ENCODE data around the gene EXT2. TPM values are rescaled to one million over a fixed set of nuclear protein-coding genes. Genes with fewer than 3 reads are reported as not detected.

EXT2 gene
- total RNA-seq, 6 experiments from 2014 or later = 105 to 130 (median 118) TPM

GRCh38 chr11:44083906-44084305 is 11.6 kb upstream of the EXT2 start:
- Mint-ChIP-seq H3K9me3 (peaks cover 6% of the 10 kb centered on the region; the same call in 1 of the 2 replicates), H3K4me3 (no peak overlapping the region), H3K36me3 (ENCODE audit: low read depth) (peaks cover 5% of the 10 kb centered on the region; the same call in 1 of the 2 replicates), H3K4me1 (ENCODE audit: low read depth) (no peaks in the 10 kb centered on the region), H3K27me3 (ENCODE audit: insufficient read depth) (peaks cover 6% of the 10 kb centered on the region), H3K27ac (no peak overlapping the region)
- TF ChIP-seq, protein P1, sequence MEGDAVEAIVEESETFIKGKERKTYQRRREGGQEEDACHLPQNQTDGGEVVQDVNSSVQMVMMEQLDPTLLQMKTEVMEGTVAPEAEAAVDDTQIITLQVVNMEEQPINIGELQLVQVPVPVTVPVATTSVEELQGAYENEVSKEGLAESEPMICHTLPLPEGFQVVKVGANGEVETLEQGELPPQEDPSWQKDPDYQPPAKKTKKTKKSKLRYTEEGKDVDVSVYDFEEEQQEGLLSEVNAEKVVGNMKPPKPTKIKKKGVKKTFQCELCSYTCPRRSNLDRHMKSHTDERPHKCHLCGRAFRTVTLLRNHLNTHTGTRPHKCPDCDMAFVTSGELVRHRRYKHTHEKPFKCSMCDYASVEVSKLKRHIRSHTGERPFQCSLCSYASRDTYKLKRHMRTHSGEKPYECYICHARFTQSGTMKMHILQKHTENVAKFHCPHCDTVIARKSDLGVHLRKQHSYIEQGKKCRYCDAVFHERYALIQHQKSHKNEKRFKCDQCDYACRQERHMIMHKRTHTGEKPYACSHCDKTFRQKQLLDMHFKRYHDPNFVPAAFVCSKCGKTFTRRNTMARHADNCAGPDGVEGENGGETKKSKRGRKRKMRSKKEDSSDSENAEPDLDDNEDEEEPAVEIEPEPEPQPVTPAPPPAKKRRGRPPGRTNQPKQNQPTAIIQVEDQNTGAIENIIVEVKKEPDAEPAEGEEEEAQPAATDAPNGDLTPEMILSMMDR (IDR thresholded peaks at IDR 0.05) = no peak
- no peak for DNase-seq

DNA sequence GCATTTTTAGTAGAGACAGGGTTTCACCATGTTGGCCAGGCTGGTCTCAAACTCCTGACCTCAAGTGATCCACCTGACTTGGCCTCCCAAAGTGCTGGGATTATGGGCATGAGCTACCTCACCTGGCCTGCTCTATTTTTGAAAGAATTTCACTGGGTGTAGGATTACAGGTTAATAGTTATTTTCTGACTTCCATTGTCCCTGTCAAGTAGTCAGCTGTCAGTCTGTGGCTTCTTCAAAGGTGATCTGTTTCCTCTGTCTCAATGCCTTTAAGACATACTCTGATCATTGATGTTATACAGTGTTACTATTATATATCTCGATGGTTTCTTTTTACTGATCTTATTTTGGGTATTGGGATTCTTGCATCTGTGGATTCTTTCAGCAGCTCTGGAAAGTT is 10.1 kb upstream of the EXT2 start:
- Mint-ChIP-seq H3K27me3 (ENCODE audit: insufficient read depth) (peaks cover 10% of the 10 kb centered on the region), H3K36me3 (ENCODE audit: low read depth) (peaks cover 5% of the 10 kb centered on the region; the same call in 1 of the 2 replicates), H3K27ac (no peak overlapping the region), H3K4me3 (no peak overlapping the region), H3K4me1 (ENCODE audit: low read depth) (no peaks in the 10 kb centered on the region), H3K9me3 (peaks cover 6% of the 10 kb centered on the region; the same call in 1 of the 2 replicates)
- DNase-seq = no peak
- TF ChIP-seq, protein P1 (IDR thresholded peaks at IDR 0.05) = no peak

- H3K9me3 Mint-ChIP-seq = peaks cover 6% of the 10 kb centered on the region; the same call in 1 of the 2 replicates
- no peak overlapping the region for H3K27ac Mint-ChIP-seq
- no peak overlapping the region for H3K4me3 Mint-ChIP-seq
- peaks cover 17% of the 10 kb centered on the region for H3K27me3 Mint-ChIP-seq (ENCODE audit: insufficient read depth)
- DNase-seq = no peak
- peaks cover 5% of the 10 kb centered on the region; the same call in 1 of the 2 replicates for H3K36me3 Mint-ChIP-seq (ENCODE audit: low read depth)
- H3K4me1 Mint-ChIP-seq (ENCODE audit: low read depth) = no peaks in the 10 kb centered on the region
- TF ChIP-seq, protein P1 (IDR thresholded peaks at IDR 0.05) = no peak
These were observed 7.1 kb upstream of the EXT2 start for GRCh38 chr11:44088377-44088776.

DNA sequence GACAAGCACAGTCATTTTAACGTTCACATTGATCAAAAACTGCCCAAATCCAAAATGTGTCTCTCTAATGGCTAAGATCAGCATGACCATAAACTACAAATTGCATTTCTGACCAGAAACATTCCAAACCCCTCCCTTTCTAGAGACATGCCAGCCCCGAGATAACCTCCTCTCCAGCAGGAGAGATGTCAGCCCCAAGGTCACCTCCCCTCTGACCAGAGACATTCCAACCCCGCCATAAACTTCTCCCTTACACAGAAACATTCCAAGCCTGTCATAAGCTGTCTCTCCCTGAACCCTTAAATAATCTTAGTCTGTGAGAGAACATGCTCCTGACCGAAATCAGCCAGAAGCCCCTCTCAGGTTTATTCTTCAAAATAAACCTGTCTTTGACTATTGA is 6.6 kb upstream of the EXT2 start:
- Mint-ChIP-seq H3K4me3 (no peak overlapping the region), H3K27ac (no peak overlapping the region), H3K4me1 (ENCODE audit: low read depth) (peaks cover under 1% of the 10 kb centered on the region; the same call in 1 of the 2 replicates), H3K36me3 (ENCODE audit: low read depth) (peaks cover 5% of the 10 kb centered on the region; the same call in 1 of the 2 replicates), H3K27me3 (ENCODE audit: insufficient read depth) (peaks cover 19% of the 10 kb centered on the region), H3K9me3 (peaks cover 6% of the 10 kb centered on the region; the same call in 1 of the 2 replicates)
- DNase-seq = no peak
- TF ChIP-seq, protein P1 (IDR thresholded peaks at IDR 0.05) = no peak

DNA sequence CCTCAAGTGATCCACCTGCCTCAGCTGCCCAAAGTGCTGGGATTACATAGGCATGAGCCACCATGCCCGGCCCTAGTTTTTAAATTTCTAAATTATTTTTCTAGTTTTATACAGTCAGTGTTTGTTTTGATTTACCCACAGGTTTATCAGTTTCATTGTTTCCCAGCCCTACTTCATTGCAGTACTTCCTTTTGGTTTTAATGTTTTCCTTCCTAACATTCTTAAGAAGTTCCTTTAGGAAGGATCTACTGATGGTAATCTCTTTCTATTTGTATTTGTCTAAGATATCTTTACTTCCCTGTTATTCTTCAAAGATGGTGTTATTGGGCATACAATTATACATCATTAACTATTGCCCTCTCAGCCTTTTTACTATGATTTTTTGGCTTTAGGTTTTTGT is 4.9 kb upstream of the EXT2 start:
- no peak for DNase-seq
- Mint-ChIP-seq H3K27me3 (ENCODE audit: insufficient read depth) (peaks cover 19% of the 10 kb centered on the region), H3K27ac (no peak overlapping the region), H3K4me1 (ENCODE audit: low read depth) (peaks cover 15% of the 10 kb centered on the region), H3K36me3 (ENCODE audit: low read depth) (peaks cover 2% of the 10 kb centered on the region; the same call in 1 of the 2 replicates), H3K4me3 (no peak overlapping the region), H3K9me3 (peaks cover 3% of the 10 kb centered on the region; the same call in 1 of the 2 replicates)
- TF ChIP-seq, protein P1 (IDR thresholded peaks at IDR 0.05) = no peak

Data from HFFc6 (cell line).